ENCODE results near the gene RAB23. TPM values are rescaled to one million over a fixed set of nuclear protein-coding genes. Genes with fewer than 3 reads are reported as not detected.

Gene RAB23
- total RNA-seq, 4 donors from 2014 or later, result 21.7 to 28.5 (median 25.1) TPM

DNA sequence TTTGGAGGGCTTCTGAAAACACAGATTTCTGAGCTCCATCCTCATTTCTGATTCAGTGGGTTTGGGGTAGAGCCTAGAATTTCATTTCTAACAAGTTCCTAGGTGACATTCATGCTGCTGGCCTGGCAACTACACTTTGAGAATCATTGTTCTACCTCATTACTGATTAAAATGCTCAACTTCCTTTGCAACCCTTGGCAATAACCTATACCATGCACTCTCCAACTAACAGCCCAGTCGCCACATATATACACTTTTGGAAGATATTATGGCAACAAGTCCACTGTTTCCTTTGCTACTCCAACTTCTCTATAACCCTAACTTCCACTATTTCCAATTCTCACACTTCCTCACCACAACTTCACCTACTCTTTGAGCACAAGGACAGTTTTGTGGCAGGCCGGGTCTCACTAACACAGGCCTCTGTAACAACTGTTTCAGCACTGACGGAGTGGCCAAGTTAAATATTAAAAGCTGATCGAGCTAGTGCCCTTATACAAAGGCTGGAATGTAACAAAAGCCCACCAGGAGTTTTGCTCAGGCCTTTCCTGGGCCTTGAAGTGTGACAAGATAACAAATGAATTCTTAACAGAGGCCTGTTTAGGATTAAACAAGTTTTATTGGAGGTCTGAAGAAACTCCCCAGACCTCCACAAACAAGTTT, 32.1 kb upstream of the RAB23 start:
- peaks cover 4 to 21% (median 8%) of the 10 kb centered on the region in 4 donors for H3K4me1 ChIP-seq
- H3K36me3 ChIP-seq, result no peaks in the 10 kb centered on the region
- in situ Hi-C loops (cut with MboI; ENCODE audit: low pct_ligation_motif_present in 1 of 4, low pct_unique_long_range_greater_than_20kb in 1 of 4, low sequenced_read_pairs in 3 of 4) (no loop called here), intact Hi-C loops (cut with DNase I; ENCODE audit: low total_unique reads) (no loop called here)
- 72 to 76% methylated on average over 4 of the region's 4 CpGs for WGBS, 2 donors (ENCODE audit: low coverage in 1 of 2)
- TF ChIP-seq EP300 (IDR thresholded peaks at IDR 0.05; ENCODE audit: low read depth), result no peak
- no peak for TF ChIP-seq POLR2A (IDR thresholded peaks at IDR 0.05)
- TF ChIP-seq, protein P1, sequence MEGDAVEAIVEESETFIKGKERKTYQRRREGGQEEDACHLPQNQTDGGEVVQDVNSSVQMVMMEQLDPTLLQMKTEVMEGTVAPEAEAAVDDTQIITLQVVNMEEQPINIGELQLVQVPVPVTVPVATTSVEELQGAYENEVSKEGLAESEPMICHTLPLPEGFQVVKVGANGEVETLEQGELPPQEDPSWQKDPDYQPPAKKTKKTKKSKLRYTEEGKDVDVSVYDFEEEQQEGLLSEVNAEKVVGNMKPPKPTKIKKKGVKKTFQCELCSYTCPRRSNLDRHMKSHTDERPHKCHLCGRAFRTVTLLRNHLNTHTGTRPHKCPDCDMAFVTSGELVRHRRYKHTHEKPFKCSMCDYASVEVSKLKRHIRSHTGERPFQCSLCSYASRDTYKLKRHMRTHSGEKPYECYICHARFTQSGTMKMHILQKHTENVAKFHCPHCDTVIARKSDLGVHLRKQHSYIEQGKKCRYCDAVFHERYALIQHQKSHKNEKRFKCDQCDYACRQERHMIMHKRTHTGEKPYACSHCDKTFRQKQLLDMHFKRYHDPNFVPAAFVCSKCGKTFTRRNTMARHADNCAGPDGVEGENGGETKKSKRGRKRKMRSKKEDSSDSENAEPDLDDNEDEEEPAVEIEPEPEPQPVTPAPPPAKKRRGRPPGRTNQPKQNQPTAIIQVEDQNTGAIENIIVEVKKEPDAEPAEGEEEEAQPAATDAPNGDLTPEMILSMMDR (IDR thresholded peaks at IDR 0.05), result no peak
- no peak for TF ChIP-seq POLR2AphosphoS5 (IDR thresholded peaks at IDR 0.05)
- no peaks in the 10 kb centered on the region for H3K27me3 ChIP-seq
- H3K9me3 ChIP-seq, result no peaks in the 10 kb centered on the region
- DNase-seq, result no peak
- no peak overlapping the region for H3K4me3 ChIP-seq
- H3K27ac ChIP-seq, result peak overlapping the region; percentile 75 to 88 (median 85)

GRCh38 chr6:57252975-57253374, 30.9 kb upstream of the RAB23 start:
- in situ Hi-C loops (cut with MboI; ENCODE audit: low pct_ligation_motif_present in 1 of 4, low pct_unique_long_range_greater_than_20kb in 1 of 4, low sequenced_read_pairs in 3 of 4) (no loop called here), intact Hi-C loops (cut with DNase I; ENCODE audit: low total_unique reads) (no loop called here)
- Histone ChIP-seq H3K27me3 (no peaks in the 10 kb centered on the region), H3K36me3 (no peaks in the 10 kb centered on the region), H3K4me3 (no peak overlapping the region), H3K9me3 (no peaks in the 10 kb centered on the region), H3K27ac (peak overlapping the region; percentile 75 to 88 (median 85)), H3K4me1 (peaks cover 4 to 17% (median 8%) of the 10 kb centered on the region in 4 donors)
- 36 to 65% methylated on average over 1 of the region's 1 CpG for WGBS, 2 donors (ENCODE audit: low coverage in 1 of 2)
- no peak for DNase-seq
- TF ChIP-seq POLR2AphosphoS5 (IDR thresholded peaks at IDR 0.05) (peak; percentile 14 to 57 (median 48)), EP300 (IDR thresholded peaks at IDR 0.05; ENCODE audit: low read depth) (no peak)

DNA sequence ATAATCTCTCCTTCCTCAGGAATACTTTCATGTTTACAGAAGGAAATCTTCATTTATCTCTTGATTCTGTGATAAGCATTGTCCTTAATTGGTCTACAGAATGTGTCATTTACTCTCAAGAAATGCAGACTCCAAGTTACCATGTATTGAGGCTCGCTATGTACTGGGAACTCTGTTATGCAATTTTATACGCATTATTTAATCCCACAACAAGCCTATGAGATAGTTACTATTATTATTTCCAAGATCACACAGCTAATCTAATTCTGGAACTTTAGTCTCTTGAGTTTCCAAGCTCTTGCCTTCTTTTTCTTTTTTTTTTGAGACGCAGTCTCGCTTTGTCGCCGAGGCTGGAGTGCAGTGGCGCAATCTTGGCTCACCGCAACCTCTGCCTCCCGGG, 30.0 kb upstream of the RAB23 start:
- Histone ChIP-seq H3K4me3 (no peak overlapping the region), H3K9me3 (no peaks in the 10 kb centered on the region), H3K4me1 (peaks cover 4 to 17% (median 8%) of the 10 kb centered on the region in 4 donors), H3K27me3 (no peaks in the 10 kb centered on the region), H3K27ac (peak overlapping the region; percentile 75 to 88 (median 85)), H3K36me3 (no peaks in the 10 kb centered on the region)
- intact Hi-C loops (cut with DNase I; ENCODE audit: low total_unique reads), result no loop called here
- DNase-seq, result no peak
- in situ Hi-C loops (cut with MboI; ENCODE audit: low pct_ligation_motif_present in 1 of 4, low pct_unique_long_range_greater_than_20kb in 1 of 4, low sequenced_read_pairs in 3 of 4), result no loop called here
- WGBS, 2 donors (ENCODE audit: low coverage in 1 of 2), result 85 to 88% methylated on average over 8 to 9 of the region's 9 CpGs
- TF ChIP-seq, protein P1 (IDR thresholded peaks at IDR 0.05), result no peak
- TF ChIP-seq POLR2AphosphoS5 (IDR thresholded peaks at IDR 0.05), result no peak
- TF ChIP-seq EP300 (IDR thresholded peaks at IDR 0.05; ENCODE audit: low read depth), result no peak
- TF ChIP-seq POLR2A (IDR thresholded peaks at IDR 0.05), result no peak

DNA sequence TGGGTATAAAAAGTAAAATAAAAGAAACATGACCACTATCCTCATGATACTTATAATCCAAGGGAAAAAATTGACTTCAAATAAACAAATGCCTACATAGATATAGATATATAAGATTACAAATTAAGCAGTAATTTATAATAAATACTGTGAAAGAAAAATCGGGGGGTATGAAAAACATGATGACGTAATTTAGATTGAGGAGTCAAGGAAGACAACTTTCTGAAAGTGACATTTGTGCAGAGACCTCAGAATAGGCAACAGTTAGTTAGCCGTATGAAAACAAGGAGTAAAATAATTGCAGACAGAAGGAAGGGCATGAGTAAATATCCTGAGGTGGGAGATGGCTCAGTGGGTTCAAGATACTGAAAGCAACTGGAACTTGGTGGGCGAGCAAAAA, 28.2 kb upstream of the RAB23 start:
- in situ Hi-C loops (cut with MboI; ENCODE audit: low pct_ligation_motif_present in 1 of 4, low pct_unique_long_range_greater_than_20kb in 1 of 4, low sequenced_read_pairs in 3 of 4) (no loop called here), intact Hi-C loops (cut with DNase I; ENCODE audit: low total_unique reads) (no loop called here)
- Histone ChIP-seq H3K27ac (no peak overlapping the region), H3K9me3 (no peaks in the 10 kb centered on the region), H3K4me3 (no peak overlapping the region), H3K36me3 (no peaks in the 10 kb centered on the region), H3K4me1 (peaks cover 4 to 17% (median 8%) of the 10 kb centered on the region in 4 donors), H3K27me3 (no peaks in the 10 kb centered on the region)
- TF ChIP-seq POLR2AphosphoS5 (IDR thresholded peaks at IDR 0.05), result no peak
- no peak for TF ChIP-seq EP300 (IDR thresholded peaks at IDR 0.05; ENCODE audit: low read depth)
- TF ChIP-seq POLR2A (IDR thresholded peaks at IDR 0.05), result no peak
- TF ChIP-seq, protein P1 (IDR thresholded peaks at IDR 0.05), result no peak
- WGBS, 2 donors (ENCODE audit: low coverage in 1 of 2), result 83 to 92% methylated on average over 4 of the region's 4 CpGs
- DNase-seq, result no peak
